Stimulated activated CD4-positive, alpha-beta T cell treated with anti-CD3 and anti-CD28 coated beads, TNF-alpha, amount 100 ng/mL, for 4 hours (primary cell): Measurements from ENCODE around the gene PAGE2B.
"Not testable (repeated sequence)": the region's sequence is repeated elsewhere in the genome, so short reads cannot be mapped to it uniquely, and the experiment has no call there.

Experiments
- DNase-seq, 3 experiments: peaks; one replicate each; pipeline ENCODE4 v3.0.0-alpha.2; 2020; ENCODE audit warnings: low read depth in 3 of 3

PAGE2B gene, protein sequence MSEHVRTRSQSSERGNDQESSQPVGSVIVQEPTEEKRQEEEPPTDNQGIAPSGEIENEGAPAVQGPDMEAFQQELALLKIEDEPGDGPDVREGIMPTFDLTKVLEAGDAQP

DNA sequence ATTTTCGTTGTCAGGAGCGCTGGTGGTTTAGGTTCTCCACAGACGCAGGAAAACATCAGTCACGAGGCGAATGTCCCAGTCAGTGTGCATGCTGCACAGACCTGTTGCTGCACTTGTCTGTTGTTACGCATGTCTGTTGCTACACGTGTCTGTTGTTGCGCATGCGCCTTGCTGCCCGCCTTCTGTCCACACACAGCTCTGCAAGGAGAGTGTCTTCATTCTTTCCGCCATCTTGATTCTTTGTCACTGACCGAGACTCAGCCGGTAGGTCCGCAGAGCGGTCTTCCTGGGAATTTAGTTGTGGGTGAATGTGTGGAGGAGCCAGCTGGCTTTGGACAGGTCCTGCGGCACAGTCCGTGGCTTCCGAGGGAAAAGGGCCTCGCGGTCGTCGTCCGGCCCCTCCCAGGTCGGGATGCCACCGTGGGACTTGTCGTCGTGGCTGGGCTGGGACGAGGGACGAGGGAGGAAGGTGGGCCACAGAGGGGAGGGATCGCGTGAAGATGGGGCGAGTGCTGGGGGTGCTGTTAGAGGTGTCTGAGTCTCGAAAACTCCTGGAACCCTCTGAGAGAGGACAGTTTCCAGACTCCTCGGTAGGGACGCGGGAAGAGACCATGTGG, at the start of gene PAGE2B:
Gene PAGE2B (plus strand): TSS at position 180 of the 617 bp plus-strand sequence. CDS start 1,012 bp downstream, outside the sequence.
- DNase-seq = no peak

DNA sequence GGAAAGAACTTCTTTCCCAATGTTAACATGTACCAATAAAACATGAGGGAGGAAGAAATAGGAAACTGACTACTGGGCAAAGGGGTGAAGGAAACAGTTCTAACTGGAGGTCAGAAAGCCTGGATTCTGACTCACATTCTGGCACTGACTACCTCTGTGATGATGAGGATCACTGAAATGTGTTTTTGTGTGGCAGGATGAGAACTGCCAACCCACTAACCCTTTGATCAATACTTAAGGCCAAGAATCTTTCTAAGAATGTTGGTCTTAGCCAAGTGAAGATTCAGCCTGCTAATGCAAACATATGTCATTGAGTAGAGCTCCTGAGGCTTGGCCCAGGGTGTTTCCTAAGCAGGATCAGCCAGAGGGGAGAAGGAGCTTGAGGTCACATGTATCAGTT, 48.7 kb upstream of the PAGE2B start:
- no peak for DNase-seq

DNA sequence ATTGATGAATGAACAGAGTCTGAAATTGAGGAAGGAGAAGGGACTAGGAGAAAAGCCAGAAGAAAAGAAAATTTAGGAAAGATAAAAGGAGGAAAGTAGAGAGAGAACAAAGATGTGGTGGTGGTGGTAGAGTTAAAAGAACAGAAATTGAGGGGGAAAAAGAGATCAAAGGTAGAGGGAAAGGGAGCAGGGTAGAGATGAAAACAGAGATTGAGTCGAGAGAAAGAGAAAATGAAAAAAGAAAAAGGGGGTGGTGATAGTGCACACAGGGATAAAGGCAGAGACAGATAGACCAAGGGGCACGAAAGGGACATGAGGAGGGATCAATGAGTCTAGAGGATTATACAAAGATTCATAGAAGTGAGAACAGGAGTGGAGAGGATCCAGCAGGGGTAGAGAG, 48.0 kb upstream of the PAGE2B start:
- DNase-seq = no peak

DNA sequence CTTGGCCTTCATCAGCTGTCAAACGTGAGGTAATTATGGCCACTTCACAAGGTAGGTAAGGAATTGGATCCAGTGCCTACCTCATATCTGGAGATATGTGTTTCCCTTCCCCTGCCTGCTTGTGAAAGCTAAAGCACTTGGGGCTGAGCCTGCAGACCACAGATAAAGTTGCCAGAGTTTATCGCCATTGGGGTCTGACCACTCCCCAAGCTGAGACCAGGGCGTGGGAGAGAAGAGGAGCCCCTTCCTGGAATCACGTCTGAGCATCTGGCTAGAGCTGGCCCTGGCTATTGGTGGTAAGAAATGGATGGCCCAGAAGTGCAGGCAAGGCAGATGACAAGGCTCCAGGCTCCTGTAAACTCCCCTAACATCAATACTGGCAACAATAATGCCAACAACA, 46.8 kb upstream of the PAGE2B start:
- no peak for DNase-seq

DNA sequence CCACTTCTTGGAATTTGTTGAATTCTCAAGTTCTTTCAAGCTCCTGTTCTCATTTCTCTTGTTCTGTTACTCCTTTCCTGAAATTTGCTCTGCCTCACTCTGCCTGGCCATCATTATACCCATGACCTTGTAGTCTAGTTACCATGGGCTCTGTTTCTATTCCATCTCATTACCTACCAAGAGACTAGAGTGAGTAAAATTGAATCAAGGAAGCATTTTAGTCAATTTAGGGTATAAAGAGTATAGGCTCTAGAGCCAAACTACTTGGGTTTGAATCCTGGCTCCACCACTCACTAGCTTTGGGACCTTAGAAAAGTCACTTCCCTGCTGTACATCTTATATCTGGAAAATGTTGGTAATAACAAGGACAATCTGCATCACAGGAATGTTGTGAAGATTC, 46.2 kb upstream of the PAGE2B start:
- no peak for DNase-seq

DNA sequence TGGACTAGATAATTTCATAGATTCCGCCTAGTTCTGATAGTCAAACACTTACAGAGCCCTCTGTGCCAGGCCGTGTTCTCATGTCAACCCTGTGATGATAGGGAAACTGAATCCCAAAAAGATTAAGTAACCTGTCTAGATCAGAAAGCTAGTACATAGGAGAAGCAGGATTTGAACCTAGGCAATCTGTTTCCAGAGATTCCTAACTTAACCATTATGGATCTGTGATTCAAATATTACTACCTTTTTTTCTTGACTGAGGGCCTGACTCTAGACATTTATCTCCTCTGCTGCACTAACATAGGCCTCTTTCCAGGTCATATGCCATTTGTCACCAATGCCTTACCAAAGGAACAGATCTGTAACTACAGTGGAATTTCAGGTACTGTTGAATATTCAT, 45.5 kb upstream of the PAGE2B start:
- no peak for DNase-seq

DNA sequence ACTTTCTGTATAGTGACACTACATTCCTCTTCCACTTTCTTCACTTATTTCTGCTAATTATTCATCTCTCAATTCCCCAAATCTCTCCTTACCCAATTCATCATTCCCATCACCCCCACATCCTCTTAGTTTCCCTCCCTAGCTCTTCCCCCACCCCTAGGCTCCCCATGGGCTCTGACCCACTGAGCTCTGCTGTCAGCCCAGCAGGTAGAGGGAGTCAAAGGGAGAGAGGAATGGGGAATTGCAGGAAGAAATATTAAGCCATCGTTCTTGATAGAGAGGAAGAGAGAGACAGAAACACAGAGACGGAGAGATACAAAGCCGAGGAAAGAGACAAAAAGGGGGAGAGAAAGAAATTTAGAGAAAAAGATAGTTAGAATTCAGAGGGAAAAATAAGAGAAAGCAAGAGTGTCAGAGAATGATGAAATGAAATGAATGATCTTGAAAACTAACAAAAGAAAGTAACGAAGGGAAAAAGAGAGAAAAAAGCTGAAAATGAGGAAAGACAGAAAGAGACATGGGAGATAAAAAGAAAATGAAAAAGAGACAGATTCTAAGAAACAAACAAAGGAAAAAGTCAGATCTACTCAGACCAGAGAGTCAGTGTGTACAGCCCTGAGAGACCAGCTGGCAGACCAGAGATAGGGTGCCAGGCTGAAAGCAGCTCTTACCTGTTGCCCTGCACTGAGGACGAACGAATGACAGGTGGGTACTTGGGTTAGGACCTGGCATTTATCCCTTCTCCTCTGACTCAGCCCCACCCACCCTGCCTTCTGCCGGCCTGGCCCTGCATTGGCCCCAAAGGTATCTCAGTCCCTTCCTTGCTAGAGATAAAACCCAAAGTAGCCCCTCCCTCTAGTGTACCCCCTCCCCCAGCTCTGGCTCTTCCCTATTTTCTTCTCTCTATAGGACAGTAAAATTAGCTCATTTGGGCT, 44.3 kb upstream of the PAGE2B start, which contains the start of gene ALAS2:
Gene ALAS2 (minus strand): TSS at position 707 of the 935 bp plus-strand sequence. CDS start 4,977 bp downstream, outside the sequence.
- DNase-seq = no peak

DNA sequence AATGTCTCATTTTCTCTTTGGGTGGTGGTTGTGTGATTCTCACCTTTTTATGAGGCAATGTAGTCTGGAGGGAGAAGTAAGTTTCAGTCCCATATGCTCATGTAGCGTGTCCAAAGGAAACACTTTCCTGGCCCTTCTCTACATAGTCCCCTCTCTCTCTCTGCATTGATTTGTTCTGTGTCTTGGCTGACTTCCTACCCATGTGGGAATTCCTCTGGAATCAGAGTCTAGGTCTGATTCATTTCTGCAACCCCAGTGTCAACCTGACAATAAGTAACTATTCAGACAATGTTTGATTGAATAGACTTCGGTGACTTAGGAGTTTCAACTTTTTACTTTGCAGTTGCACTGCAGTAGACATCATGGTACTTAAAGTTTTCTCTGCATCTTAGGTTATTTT, 41.4 kb upstream of the PAGE2B start:
- no peak for DNase-seq

DNA sequence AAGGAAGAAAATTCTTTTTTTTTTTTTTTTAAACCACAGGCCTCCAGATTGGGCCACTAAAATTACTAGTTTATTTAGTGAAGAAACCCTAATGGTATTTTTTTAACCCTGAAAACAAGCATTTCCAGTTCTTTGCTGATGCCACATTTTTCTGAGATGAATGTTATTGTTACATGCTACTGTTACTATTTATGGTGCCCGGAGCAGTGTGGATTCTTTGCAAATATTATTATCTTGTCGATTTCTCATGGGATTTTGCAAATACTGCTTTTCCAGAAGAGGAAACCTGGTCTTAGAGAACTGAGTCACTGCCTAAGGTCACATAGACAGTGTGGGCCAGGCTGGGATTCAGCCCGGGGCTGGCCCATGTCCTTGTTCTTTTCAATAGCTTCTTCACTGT, 35.4 kb upstream of the PAGE2B start:
- no peak for DNase-seq

DNA sequence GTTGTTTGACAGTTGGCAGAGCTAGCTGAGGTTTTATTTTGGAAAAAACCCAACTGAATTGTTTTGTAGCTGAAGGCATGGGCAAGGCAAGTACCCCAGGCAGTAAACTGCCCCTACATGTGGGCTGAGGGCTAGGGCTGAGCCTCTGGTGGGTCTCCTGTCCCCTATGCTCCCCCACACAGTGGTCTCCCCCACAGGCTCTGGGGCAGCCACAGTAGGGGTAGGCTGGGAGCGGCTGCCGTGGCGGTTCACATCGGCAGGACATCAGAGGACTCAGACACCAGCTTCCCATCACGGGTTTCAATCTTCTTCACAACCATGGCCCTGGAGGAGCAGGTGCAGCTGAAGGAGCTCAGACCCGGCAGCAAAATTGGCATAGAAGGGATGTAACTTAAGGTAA, 33.3 kb upstream of the PAGE2B start:
- DNase-seq = no peak

DNA sequence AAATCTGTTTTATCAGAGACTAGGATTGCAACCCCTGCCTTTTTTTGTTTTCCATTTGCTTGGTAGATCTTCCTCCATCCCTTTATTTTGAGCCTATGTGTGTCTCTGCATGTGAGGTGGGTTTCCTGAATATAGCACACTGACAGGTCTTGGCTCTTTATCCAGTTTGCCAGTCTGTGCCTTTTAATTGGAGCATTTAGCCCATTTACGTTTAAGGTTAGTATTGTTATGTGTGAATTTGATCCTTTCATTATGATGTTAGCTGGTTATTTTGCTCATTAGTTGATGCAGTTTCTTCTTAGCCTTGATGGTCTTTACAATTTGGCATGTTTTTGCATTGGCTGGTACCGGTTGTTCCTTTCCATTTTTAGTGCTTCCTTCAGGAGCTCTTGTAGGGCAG, 24.2 kb upstream of the PAGE2B start:
- DNase-seq = not testable (repeated sequence)

DNA sequence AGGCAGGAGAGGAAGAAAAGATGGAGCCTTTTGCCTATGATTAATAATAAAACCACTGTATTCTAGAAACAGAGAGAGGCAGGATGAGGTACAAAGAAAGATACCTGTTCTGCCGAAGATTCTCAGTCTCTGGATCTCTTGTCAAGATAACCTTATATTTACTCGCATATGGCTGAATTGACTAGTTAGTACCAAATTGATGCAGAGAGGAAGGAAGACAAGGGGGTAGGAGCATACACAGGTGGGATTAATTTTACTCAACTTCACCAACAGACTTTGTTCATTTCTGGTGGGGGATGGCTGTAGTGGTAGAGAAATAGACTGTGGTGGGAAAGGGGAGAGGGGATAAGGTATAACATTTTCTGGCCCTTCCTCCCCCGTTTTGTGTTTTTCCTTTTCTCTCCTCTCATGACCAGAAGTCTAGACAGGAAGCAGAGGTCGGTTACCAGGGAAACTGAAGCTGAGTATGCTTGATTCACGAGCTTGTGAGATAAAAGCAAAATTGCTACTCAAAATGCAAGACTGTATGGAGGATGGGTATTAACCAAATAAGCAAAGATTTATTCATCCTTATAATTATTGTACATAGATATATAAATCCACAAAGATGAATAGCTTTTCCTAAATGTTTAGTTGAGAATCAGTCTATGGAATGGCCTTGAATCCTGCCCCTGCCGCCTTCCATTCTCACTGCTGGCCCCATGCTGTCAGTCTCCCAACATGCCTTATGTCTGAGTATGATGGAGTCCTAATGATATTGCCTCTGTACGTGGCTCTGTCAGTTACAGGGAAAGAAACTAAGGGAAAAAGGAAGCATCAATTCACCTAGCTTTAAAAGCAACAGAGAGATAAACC, 17.8 kb upstream of the PAGE2B start:
- peak in 1 of 3 experiments; percentile 5 for DNase-seq

DNA sequence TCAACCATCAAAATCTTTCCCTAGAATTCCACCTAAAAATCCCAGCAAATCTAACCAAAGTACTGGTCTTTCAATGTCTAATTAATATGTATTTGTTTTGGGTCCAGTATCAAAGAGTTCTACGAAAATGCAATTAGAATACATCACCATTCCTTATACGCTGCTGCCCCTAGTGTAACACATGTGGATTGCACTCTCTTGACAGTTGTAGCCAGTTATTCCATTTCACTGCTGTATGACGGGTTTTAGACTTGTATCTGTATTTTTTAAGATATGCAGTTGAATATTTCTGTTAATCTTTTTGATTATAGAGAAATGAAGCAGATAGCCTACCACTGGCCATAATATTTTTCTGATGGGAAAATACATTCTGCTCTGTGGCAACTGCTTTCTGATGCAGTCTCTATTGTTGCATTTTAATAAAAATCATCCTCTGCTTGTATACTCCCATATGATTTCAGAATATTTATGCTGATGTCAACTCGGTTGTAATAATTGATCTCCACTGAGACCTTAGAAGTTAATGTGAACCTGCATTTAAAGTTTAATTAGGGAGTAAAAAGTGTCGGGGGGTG, 17.1 kb upstream of the PAGE2B start:
- peak in 1 of 3 experiments; percentile 6 for DNase-seq

DNA sequence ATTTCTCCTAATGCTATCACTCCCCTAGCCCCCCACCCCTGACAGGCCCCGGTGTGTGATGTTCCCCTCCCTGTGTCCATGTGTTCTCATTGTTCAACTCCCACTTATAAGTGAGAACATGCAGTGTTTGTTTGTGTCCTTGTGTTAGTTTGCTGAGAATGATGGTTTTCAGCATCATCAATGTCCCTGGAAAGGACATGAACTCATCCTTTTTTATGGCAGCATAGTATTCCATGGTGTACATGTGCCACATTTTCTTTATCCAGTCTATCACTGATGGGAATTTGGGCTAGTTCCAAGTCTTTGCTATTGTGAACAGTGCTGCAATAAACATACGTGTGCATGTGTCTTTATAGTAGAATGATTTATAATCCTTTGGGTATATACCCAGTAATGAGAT, 7.7 kb upstream of the PAGE2B start:
- DNase-seq = not testable (repeated sequence)

DNA sequence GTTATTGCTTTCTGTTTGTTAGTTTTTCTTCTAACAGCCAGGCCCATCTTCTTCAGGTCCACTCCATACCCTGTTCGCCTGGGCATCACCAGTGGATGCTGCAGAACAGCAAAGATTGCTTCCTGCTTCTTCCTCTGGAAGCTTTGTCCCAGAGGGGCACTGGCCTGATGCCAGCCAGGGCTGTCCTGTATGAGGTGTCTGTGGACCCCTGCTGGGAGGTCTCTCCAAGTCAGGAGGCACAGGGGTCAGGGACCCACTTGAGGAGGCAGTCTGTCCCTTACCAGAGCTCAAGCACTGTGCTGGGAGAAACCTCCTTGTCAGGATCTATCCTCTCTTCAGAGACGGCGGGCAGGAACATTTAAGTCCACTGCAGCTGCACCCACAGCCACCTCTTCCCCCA, 2.5 kb upstream of the PAGE2B start:
- DNase-seq = no peak

DNA sequence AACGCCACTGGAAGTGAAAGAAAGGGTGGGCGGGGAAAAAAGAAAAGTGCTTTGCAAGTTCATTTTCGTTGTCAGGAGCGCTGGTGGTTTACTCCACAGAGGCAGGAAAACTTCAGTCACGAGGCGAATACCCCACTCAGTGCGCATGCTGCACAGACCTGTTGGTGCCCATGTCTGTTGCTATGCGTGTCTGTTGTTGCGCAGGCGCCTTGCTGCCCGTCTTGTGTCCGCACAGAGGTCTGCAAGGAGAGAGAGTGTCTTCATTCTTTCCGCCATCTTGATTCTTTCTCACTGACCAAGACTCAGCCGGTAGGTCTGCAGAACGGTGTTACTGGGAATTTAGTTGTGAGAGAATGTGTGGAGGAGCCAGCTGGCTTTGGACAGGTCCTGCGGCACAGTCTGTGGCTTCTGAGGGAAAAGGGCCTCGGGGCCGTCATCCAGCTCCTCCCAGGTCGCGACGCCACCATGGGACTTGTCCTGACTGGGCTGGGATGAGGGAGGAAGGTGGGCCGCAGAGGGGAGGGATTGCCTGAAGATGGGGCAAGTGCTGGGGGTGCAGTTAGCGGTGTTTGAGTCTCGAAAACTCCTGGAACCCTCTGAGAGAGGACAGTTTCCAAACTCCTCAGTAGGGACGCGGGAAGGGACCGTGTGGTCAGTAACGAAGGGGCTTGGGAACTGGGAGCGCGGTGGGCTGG, 14.1 kb downstream of the PAGE2B start, which contains the start of gene PAGE2:
Gene PAGE2 (plus strand): TSS at position 224 of the 695 bp plus-strand sequence. CDS start 1,003 bp downstream, outside the sequence.
- DNase-seq = no peak

DNA sequence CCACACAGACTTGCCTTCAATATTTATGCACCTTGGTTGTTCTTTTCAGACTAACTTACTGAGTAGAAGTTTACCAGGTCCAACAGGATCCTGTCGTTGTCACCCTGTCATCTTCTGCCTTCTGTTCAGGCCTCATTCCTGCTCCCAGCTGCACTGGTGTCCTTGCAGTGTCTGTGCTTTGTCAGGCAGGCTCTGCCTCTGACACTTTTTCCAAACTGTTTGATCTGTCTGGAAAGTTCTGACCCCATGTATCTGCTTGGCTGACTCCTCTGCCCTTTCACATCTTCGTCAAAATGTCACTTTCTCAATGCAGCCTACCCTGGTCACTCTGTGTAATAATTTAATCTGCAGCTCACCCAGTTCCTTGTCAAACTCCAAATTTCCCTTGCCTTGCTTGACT, 23.9 kb downstream of the PAGE2B start:
- no peak for DNase-seq

DNA sequence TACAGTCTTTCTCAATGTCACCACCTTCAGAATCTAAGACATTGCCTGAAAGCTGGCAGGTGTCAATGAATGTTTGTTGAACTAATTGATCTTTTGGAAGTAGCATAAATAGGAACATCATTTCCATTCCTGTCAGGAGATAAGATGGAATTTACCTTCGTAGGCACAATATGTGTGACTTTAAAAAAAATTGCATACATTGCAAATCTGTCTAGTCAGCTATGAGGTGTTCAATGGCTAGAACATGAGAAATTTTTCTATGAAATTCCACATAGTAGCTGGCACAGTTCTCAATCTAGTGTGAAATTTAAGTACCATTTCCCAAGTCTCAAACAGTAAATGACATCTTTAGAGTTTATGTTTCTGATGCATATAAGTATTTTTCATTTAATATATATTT, 24.3 kb downstream of the PAGE2B start:
- DNase-seq = no peak

DNA sequence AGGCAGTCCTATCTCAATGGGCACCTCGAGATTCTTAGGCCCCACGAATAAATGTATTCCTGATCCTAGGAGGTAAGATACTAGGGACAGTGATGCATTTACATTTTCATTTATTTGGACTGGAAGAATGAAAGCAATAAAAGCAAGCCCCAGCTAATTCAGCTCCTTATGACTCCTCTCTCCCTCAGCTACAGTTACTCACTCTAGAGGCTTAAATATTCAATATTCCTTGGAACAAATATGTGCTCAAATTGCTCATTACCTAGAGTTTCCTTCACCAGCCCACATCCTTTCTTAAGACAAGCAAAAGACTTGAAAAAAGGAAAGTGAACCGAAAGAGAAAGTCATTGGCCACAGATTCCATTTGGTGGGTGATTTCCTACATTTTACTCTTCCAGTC, 27.9 kb downstream of the PAGE2B start:
- no peak for DNase-seq

DNA sequence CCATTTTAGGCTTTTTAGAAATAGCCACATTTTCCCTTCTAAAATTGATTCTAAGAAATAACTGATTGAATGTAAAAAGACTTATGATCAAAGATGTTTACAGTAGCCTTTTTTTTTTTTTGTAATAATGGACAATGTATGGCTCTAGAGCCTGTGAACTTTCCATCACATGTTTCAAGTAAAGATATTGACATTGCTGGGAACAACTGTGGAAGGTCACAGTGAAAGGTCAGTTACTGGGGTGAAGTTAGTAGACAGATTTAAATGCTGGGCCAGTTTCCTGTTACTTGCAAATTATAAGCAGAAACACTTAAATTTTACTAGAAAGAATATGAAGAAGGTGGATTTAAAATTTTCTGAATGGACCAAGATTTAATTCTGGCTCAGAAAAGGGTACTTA, 32.4 kb downstream of the PAGE2B start:
- DNase-seq = no peak

DNA sequence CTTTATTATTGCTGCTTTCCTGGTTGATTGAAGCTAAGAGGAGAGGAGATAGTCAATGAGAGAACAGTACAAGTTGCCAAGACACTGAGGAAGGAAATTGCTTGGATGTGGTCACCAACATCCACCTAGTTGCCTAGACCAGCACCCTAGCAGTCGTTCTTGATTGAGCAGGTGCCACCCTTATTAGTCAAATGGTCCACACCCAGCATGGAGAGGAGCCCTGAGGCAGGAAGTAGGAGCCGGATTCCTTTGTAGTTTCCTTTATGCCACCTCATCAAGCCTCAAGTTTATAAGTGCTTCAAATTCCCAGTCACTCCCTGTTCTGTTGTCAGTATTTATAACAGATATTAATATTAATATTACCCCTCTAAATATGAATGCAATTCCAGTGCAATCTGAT, 33.1 kb downstream of the PAGE2B start:
- DNase-seq = no peak
